ENCODE measurements around the gene MOSPD3.

- TF ChIP-seq CTCF (IDR thresholded peaks at IDR 0.05): no peak
- TF ChIP-seq POLR2AphosphoS5 (IDR thresholded peaks at IDR 0.05): no peak
These were observed 20.7 kb upstream of the MOSPD3 start for GRCh38 chr7:100591596-100591995.
